Stimulated activated CD8-positive, alpha-beta memory T cell treated with anti-CD3 and anti-CD28 coated beads, Interleukin-15, amount 100 ng/mL, for 4 hours (primary cell): ENCODE data around the gene ELP2.

Experiments used
- DNase-seq, 2 donors: peaks; one replicate each; pipeline ENCODE4 v3.0.0-alpha.2; 2020; ENCODE audit warnings: low read depth in 2 of 2

The ELP2 gene

DNA sequence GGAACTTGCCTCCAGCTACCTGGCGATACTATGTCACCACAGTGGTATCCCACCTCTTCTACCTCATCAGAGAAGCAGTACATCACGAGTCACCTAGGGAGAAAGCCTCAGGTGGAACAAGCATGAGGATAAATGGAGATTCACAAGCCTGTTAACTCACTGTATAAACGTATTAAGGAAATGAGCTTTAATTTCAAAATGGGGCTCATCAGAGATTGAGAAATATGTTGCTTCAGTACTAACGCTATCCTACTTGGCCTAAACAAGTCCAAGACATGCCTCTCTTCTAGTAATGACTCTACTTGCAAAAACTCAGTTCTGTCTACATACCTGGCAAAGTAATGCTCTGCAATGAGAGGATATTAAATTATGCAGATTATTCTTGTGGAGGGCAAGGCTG lies 4.9 kb upstream of the ELP2 start:
- DNase-seq = no peak

DNA sequence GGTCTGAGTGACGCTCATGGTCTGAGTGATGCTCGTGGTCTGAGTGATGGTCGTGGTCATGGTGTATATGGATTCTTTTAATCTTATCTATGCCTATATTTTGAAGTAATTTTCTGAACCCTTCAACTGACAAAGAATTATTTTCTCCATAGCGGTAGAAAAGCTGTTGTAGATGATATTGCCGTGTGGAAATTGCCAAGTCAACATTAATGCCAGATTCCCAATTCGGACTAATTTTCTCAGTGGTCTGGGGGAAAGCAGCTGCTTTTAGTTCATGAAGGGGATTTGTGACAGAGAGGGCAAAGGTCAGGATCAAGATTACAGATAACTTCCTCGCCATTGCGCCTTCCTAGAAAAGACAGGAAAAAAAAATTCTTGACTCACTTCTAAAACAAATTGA lies 3.0 kb upstream of the ELP2 start:
- DNase-seq = no peak

DNA sequence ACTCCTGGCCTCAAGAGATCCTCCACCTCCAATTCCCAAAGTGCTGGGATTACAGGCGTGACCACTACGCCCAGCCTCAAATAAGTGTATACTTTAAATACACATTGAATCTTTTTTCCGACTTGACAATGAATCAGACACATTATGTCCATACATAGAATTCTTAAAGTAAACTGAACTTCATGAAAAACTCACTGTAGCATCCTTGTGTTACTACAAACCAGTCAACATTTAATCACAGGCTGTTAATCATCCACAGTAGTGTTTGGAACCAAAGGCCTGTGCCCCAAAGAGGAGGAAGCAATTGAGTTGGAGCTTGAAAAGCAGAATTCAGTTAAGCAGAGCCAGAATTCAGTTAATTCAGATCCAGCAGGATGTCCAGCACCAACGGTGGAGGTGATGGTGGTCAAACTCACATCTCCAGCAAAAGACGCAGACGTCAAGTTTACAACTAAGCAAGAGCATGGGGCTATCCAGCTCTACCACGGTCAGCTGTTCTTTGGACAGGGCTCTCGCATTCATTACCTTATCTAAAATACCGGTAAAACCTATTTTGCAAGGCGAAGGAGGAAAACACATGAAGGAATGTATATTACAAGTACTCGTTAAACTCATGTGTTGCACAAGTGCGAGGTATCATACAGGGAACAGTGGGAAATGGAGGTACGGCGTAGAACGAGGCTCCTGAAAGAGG lies 1.7 kb upstream of the ELP2 start:
- DNase-seq = no peak

DNA sequence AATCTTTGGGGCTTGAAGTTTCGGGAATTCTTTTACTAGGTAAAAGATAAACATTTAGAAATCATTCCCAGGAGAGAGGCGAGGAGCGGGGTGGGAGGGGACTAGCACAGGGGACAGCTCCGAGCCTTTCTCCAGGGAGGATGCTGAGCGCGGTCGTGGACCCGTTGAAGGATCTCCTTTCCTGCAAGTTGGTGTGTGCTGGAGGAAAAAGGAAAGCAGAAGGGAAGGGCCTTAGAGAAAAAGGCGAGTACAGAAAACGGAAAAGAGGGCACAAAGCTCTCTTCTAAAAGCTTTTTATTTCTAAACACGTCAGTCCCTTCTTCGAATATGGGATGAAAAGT lies 1.2 kb upstream of the ELP2 start:
- DNase-seq = no peak

DNA sequence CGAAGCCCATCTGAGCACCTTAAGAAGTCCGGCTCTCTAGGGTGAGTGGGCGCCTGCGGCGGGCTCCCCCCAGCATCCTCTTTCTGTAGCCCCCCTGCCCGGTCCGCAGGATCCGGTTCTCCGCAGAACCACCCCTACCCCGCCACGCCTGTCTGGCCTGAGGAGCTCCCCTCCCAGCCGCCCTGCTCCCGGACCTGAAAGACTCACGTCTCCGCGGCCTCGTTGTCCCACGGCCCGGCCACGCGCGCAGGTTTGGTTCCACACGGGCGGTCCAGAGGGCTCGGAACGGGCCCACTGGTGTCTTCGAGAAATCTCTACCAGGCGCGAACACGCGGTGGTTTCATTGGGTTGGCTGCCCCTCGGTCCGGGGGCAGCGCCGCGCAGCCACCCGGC lies 796 bp upstream of the ELP2 start:
- DNase-seq = no peak

DNA sequence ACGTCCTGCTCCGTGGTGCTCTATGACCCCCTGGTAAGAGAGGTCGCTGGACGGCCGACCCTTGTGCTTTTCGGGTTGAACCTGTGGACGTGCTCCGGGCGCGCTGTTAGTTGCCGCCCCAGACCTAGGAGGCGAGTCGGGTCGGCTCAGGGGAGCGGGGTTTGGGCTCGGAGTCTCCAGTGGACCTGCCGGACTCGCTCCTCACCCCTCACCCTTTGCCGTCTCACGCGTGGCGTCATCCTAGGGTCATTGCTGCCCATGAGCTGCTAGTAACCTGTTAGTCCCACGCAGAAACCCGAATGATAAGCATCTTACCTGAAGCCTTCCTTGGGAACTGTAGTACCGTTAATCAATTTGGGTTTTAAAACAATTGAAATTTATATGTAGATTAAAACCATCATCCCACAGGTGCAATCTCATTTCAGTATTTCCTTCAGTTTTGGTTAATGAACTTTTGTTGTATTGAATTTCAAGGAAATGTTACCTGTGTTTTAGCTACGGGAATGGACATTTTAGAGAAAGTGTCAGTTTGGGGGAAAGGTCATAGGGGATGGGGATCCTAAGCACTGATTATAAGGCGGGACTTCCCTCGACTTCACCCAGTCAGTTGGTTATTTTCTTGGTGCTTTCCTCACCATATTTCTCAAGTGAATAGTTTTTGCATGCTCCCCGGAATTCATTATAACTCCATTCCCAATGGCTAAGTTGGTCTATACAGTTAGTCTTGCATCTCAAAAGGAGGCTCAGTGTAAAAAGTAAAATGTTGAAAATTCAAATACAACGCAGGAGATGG lies 536 bp downstream of the ELP2 start:
- DNase-seq = no peak

DNA sequence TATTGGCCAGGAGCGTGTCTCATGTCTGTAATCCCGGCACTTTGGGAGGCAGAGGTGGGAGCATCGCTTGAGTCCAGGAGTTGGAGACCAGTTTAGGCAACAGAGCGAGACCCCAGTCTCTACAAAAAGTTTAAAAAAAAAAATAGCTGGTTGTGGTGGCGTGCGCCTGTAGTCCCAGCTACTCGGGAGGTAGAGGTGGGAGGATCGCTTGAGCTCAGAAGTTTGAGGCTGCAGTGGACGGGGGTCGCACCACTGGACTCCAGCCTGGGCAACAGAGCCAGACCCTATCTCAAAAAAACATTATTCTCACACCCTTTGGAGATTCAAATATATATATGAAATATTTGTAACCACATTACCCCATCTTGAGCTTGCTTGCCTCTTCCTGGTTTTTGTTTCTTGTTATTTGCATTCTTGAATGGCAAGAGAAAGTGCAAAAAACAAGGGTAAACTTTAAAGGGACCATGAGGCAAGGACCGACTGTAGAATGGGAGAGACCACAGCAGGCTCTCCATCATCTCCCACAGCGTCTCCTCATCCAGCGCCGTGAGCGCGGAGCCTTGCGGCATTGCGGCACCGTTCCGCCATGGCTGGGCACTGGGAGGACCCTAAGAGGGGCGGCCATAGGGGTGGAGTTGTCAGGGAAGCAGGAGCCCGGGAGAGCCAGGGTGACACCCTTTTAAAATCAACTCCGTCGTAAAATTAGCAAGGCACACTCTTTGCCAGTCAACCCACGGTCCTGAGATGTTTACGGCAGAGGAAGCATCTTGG lies 1.4 kb downstream of the ELP2 start:
- DNase-seq = no peak

DNA sequence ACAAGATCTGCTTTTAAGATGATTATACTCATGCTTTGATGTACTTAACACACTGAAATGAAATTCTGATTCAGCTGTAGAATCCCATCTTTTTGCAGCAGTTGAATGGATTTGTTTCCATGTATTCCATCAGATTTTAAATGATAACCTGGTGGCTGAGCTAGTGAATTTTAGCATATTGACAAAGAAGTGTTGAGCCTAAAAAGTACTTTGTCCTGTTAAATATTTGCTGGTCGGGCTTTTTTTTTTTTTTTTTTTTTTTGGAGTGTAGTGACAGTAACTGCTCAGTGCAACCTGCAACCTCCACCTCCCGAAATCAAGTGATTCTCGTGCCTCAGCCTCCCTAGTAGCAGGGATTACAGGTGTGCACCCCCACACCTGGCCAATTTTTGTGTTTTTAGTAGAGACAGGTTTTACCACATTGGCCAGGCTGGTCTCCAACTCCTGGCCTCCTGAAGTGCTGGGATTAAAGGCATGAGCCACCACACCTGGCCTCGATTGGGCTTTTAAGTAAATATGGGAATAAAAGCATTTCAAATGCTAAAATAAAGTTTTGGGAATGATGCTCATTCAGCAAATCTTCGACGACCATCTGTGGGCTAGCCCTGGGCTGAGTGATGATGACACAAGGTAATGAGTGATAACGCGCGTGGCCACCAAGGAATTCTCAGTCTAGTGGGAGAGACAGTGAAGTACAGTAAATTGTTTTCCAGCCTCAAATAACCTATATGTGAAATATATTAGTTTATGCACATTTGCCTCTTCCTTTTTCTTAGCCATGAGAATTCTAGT lies 2.2 kb downstream of the ELP2 start:
- DNase-seq = no peak

DNA sequence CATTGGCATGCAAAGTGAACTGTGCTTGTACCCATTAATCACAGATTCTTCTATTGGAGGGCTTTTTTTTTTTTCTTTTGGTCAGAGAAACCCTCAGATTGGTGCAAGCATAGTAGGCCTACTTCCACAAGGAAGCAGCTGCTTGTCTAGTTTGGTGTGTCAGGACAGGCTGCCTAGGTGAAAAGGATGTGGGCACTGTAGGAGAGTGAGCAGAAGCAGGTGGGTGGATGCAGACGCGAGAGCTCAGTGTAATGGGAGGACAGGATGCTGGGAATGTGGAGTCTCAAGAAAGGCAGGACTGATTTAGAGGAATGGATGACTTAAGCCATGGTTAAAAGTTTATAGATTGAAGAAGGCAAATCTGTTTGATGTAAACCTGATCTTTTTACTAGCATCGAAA lies 3.1 kb downstream of the ELP2 start:
- DNase-seq = no peak

DNA sequence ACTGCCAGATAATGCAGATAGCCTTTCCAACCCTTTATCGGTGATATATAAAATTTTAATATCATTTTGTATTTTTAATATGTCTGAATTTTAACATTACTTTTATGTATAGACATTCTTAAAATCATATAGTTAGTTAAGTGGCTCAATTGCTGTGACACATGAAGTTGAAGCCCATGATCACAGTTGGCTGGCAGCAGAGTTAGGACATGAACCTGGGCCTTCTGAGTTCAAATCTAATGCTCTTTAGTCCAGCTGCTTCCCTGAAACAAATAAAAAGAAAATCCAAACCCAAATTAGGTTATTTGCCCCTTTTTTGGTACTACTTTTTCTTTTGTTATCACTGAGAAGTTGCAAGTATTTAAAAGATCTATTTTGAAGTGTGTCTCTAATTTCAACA lies 5.6 kb downstream of the ELP2 start:
- DNase-seq = no peak

DNA sequence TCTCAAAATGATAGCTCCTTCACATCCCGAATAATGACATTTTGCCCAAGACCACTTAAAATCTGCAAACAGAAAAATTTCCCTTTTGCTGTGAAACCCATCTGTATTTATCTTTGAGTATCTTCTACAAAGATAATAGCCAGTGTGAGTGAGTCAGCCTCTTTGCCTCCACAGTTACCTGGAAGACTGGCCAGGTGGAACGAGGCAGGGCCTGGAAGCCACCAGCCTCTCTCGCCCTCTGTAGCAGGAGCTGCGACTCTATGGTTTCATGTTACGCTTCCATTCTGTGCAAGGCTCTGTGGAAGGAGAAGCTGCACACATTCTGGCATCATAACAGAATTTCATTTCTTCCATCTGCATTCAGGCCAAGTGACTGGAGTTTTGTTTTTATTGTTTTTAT lies 9.5 kb downstream of the ELP2 start:
- no peak for DNase-seq

DNA sequence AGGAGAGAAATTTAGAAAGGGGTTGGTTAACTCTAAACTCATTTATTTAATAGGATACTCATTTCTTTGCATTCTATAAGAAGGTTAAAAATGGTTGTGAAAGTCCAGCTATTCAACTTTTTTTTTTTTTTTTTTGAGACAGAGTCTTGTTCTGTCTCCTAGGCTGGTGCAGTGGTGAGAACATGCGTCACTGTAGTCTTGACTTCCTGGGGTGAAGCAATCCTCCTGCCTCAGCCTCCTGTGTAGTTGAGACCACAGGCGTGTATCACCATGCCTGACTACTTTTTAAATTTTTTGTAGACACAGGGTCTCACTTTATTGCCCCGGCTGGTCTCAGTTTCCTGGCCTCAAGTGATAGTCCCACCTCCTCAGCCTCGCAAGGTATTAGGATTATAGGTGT lies 11.9 kb downstream of the ELP2 start:
- DNase-seq = no peak

DNA sequence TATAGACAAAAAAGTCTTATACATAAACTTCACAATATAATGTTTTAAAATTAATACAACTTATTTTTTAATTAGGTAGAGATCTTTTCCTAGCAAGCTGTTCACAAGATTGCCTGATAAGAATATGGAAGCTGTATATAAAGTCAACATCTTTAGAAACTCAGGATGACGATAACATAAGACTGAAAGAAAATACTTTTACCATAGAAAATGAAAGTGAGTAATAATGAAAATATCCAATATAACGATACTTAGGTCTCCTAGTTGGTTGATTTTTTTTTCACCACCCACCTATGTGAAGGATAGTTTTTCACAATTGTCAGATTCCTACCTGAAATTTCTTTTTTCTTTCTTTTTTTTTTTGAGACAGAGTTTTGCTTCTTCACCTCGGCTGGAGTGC lies 13.1 kb downstream of the ELP2 start:
- no peak for DNase-seq

DNA sequence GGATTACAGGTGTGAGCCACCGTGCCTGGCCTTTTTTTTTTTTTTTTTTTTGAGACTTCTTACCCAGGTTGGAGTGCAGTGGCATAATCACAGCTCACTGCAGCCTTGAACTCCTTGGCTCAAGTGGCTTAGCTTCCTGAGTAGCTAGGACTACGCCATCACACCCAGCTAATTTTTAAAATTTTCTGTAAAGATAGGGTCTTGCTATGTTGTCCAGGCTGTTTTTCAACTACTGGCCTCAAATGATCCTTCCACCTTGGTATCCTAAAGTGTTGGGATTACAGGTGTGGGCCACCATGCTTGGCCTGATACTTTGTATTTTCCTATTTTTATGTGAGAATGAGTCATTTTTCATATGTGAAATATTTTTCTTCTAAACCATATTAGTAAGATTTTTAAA lies 13.7 kb downstream of the ELP2 start:
- no peak for DNase-seq

DNA sequence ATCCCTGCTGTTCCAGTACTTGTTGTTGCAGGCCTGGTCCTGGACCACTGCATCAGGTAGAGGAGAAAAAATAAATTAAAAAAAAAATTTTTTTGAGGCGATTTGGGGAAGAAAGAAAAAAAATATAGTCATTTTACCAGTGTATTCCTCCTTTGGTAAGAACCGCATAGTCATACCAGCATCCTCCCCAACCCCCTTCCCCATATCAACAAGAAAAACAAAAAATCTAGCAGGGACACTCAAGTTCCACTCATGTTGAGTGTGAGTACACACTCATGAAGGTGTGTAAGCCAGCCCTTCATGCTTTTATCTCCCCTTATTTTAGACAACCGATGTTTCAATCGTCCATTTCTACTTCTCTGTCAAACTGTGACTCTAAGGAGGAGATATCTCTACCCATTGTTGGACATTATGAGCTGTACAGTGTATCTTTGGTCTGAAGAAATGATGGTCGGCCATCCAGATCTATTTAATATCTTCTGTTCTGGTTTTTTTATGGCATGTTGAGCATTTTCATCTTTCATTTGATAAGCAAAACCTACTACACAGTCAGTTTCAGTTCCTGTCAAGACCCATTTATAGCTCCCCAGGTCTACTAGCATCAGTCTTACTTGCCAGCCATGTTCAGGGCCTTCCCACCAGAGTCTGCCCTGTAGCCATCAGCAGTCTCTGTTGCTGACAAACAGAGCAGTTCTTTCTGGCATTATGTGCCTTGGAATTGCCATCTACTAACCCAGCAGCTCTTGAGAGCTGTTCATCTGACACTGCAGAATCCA lies 20.0 kb downstream of the ELP2 start:
- no peak for DNase-seq

DNA sequence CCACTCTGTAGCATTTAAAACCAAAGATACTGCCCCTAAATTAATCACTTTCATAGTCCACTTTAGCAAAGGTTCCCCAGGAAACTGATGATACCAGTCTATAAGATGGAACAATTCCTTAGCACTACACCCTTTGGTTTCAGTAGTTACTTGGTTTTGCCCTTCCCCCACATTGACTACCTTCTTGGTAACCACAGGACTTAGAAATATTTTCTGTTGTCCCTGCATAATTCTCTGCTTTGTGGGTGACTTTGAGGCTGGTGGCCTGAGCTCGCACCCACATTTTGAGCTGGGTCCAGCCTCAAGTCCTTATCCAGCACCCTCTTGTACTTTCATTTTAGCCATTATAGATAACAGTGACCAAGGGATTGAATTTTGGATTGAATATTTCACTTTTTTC lies 23.1 kb downstream of the ELP2 start:
- no peak for DNase-seq

DNA sequence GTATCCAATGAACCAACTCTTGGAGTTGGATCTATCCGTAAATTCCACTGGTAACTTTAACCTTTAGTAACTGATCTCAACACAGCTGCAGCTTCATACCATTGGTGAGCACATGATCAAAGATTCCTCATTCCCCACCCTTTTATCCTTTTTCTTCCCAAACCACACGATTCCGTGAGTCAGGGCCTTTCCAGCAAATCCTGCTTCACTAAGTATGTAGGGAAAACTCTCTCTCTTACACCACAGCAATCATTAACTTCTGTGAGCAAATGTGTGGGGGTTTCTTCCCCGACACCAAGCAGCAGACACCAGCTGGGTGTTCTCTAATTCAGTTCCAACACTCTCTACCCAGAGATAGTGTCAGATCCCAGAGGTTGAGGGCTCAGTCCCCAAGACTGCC lies 23.5 kb downstream of the ELP2 start:
- no peak for DNase-seq

DNA sequence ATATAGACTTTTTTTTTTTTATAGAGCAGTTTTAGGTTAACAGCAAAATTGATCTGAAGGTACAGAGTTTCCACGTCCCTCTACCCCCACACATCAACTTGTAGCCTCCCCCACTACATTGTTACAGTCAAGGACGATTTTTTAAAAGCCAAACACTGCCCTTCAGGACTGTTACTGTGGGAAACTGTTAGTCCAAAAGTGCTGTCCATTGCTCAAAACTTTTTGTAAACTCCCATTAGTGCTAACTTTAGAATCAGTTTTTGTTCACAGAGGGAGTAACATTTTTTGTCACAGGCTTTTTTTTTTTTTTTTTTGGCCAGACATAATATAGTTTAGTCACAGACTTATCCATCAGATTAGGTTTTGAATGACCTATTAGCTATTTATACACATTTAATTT lies 24.1 kb downstream of the ELP2 start:
- DNase-seq = no peak

DNA sequence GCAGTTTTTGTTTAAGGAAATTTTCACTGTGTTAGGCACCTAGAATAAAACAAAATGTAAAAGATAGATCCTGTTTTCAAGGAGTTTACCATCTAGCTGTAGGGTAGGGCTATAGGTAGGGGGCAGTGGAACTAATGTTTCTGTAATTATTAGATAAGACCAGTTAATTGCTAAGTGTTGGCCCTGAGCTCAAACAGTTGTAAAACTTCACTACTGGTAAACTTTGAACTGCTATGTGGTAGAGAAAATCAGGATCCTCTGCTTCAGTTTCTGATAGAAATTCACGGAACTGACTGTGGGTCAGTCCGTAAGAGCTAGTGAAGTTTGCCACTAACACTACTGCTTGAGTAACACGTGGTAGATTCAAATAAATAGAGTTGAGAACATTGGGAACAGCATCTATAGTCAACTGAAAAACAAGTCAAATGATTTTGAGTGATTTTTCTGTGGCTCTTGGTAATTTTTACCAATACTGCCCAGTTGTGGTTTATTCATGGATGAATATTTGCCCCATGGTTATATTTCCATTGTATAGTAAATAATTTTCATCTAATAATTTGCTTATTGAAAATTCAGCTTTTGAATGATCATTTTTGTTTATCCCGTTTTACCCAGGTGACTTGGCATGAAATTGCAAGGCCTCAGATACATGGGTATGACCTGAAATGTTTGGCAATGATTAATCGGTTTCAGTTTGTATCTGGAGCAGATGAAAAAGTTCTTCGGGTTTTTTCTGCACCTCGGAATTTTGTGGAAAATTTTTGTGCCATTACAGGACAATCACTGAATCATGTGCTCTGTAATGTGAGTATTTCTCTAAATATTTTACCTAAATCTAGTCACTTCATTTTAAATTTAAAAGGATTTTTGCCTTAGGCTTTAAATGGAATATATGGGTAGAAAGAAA lies 26.4 kb downstream of the ELP2 start:
- no peak for DNase-seq

DNA sequence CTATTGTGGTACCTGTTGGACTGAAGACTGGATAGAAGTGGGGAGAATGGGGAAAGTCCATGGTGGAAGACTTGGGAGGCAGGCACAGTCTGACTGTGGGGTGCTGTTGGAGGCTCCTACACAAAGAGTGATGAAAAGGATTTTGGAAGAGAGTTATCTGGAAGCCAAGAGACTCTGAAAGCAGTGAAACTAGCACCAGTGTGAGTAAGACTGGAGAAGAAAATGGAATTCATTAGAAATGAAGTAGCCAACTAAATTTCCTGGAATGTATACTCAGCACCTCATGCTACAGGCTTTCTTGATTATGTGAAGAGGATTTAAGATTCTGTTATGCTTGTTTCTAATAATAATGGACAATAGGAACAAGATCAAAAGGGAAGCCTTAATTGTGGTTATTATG lies 27.7 kb downstream of the ELP2 start:
- no peak for DNase-seq
